Transverse colon (tissue), 4 donors: ENCODE measurements around the gene C5orf22. TPM values are rescaled to one million over a fixed set of nuclear protein-coding genes. Genes with fewer than 3 reads are reported as not detected.

Experiments used
- DNase-seq: peaks from one replicate; pipeline ENCODE4 v3.0.0-alpha.2; 2019
- H3K27ac ChIP-seq, 4 donors: fragments of 200-600 bp; sonication (generic); 2 replicates each; pipeline ENCODE4 v1.5.1; 2016 to 2018; ENCODE audit warnings: inconsistent platforms in 4 of 4
- H3K27me3 ChIP-seq: fragments of 200-600 bp; sonication (generic); 2 replicates; pipeline ENCODE4 v1.5.1; 2017; ENCODE audit warnings: inconsistent platforms
- H3K36me3 ChIP-seq, 4 donors: fragments of 200-600 bp; sonication (generic); 2 replicates each; pipeline ENCODE4 v1.5.1; 2017 to 2019; ENCODE audit warnings: inconsistent platforms in 4 of 4
- H3K4me1 ChIP-seq, 4 donors: fragments of 200-600 bp; sonication (generic); 2 replicates each; pipeline ENCODE4 v1.5.1; 2017 to 2020; ENCODE audit warnings: inconsistent platforms in 4 of 4
- H3K4me3 ChIP-seq, 4 donors: fragments of 200-600 bp; sonication (generic); 1 replicate in 1 of 4; 2 replicates in 3 of 4; pipeline versions ENCODE4 v1.5.1 to v1.6.1; 2017 to 2019; ENCODE audit warnings: inconsistent platforms in 4 of 4
- H3K9me3 ChIP-seq, 2 donors: fragments of 200-600 bp; sonication (generic); 2 replicates each; pipeline ENCODE4 v1.5.1; 2017 to 2019; ENCODE audit warnings: inconsistent platforms in 2 of 2
- EP300 ChIP-seq: sonication (generic); formaldehyde crosslinking; IDR thresholded peaks from one replicate; pipeline ENCODE4 v1.6.1; 2017; ENCODE audit warnings: antibody characterized with exemption, low read depth
- POLR2A ChIP-seq: fragments of 450-650 bp; IDR thresholded peaks from one replicate; pipeline ENCODE4 v1.6.1; 2016; ENCODE audit warnings: antibody characterized with exemption, mild to moderate bottlenecking, moderate library complexity
- POLR2AphosphoS5 ChIP-seq, 3 donors: sonication (generic); formaldehyde crosslinking; IDR thresholded peaks; one replicate each; pipeline ENCODE4 v1.6.1; 2016; ENCODE audit warnings: antibody characterized with exemption in 3 of 3
- WGBS, 2 donors: methylation state at CpG; one replicate each; pipeline ENCODE4 v1.1.5; 2018; ENCODE audit warnings: low coverage in 1 of 2; 5-methylcytosine and 5-hydroxymethylcytosine counted together
- in situ Hi-C, 4 donors: fragments of 200-750 bp; cut with MboI; loops; one replicate each; pipeline versions ENCODE4 v1.15.0 to v1.15.1; 2017; ENCODE audit warnings: low sequenced_read_pairs in 3 of 4, low pct_ligation_motif_present in 1 of 4, low pct_unique_long_range_greater_than_20kb in 1 of 4
- intact Hi-C: fragments of 100-400 bp; cut with DNase I; formaldehyde crosslinking; loops from one replicate; pipeline ENCODE4 v1.15.1; 2023; ENCODE audit warnings: low total_unique reads
- total RNA-seq, 4 donors: library from RNA; depleted of rRNA; stranded (reverse); fragments of >200 nt; gene quantifications; one replicate each; pipeline ENCODE4 v1.1.0, GENCODE V29; 2016
- TF ChIP-seq, protein P1 (sequence below), 5 experiments: fragments of 200-600 bp in 3 of 5; fragments of 450-650 bp in 2 of 5; sonication (generic) in 3 of 5; IDR thresholded peaks; 1 replicate in 2 of 5; 2 replicates in 3 of 5; pipeline ENCODE4 v1.5.1; 2016 to 2017; ENCODE audit warnings: antibody characterized with exemption in 5 of 5, inconsistent platforms in 3 of 5, mild to moderate bottlenecking in 2 of 5, moderate library complexity in 1 of 5

The C5orf22 gene
- total RNA-seq, 4 donors from 2014 or later: 8.8 to 26.9 (median 18.5) TPM

DNA sequence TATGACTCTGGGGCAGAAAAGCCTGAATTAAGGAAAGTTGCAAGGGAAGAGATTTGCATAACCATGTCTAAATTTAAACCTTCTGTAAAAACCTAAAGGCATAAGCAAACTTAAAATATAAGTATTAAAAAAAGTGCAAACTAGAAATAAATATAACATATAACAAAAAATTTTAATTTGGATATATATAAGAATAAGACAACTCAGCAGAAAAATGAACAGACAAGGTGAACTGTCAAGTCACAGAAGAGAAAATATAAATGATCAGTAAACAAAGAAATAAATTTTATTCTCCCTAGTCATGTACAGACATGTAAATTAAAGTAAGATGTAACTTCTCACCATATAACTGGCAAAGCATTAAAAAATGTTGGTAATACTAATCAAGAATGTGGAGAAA, 37.0 kb downstream of the C5orf22 start:
- Histone ChIP-seq H3K9me3 (no peaks in the 10 kb centered on the region), H3K36me3 (no peaks in the 10 kb centered on the region), H3K4me3 (no peak overlapping the region), H3K27ac (no peak overlapping the region), H3K27me3 (no peaks in the 10 kb centered on the region), H3K4me1 (no peaks in the 10 kb centered on the region)
- TF ChIP-seq POLR2AphosphoS5 (IDR thresholded peaks at IDR 0.05): no peak
- no peak for TF ChIP-seq POLR2A
- TF ChIP-seq EP300: no peak
- no peak for DNase-seq
- intact Hi-C loops (no loop called here), in situ Hi-C loops (no loop called here)

DNA sequence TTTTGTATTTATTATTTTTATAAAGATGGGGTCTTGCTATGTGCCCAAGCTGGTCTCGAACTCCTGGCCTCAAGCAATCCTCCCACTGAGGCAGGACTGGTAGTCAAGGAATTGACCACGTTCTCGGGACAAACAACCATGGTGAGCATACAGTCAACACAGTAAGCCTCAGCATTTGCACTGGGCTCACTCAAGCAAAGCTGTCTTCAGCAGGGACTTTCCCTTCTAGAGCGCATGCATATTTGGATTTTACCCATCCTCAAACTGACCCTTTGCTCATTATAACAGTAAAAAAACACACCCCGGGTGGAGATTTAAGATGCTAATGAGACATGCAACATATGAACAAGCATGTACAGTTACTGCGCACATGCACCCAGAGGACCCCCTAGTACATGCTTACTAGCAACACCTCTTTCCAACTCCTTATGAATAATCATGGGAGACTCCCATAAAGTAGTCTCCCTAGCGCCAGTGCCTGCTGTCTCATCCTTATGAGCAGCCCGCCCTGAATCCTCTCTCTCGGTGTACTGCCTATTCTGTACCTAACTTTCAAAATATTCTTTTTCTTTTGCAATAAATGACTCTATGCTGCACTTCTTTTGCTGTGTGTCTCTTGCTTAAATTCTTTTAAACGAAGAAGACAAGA, 41.5 kb downstream of the C5orf22 start:
- H3K4me1 ChIP-seq: no peaks in the 10 kb centered on the region
- in situ Hi-C loops: loop anchor here in 1 of 4 donors (10.0 kb wide), 1 partner anchor 231 kb away; no protein-coding TSS in a partner anchor
- H3K36me3 ChIP-seq: no peaks in the 10 kb centered on the region
- H3K27me3 ChIP-seq: no peaks in the 10 kb centered on the region
- WGBS, 2 donors: 71 to 81% methylated on average over 6 to 10 of the region's 10 CpGs
- H3K9me3 ChIP-seq: no peaks in the 10 kb centered on the region
- H3K27ac ChIP-seq: no peak overlapping the region
- H3K4me3 ChIP-seq: no peak overlapping the region
- intact Hi-C loops: loop anchor here (10.0 kb wide), 1 partner anchor 521 kb away; no protein-coding TSS in a partner anchor
- DNase-seq: no peak
- no peak for TF ChIP-seq POLR2AphosphoS5 (IDR thresholded peaks at IDR 0.05)
- TF ChIP-seq, protein P1, sequence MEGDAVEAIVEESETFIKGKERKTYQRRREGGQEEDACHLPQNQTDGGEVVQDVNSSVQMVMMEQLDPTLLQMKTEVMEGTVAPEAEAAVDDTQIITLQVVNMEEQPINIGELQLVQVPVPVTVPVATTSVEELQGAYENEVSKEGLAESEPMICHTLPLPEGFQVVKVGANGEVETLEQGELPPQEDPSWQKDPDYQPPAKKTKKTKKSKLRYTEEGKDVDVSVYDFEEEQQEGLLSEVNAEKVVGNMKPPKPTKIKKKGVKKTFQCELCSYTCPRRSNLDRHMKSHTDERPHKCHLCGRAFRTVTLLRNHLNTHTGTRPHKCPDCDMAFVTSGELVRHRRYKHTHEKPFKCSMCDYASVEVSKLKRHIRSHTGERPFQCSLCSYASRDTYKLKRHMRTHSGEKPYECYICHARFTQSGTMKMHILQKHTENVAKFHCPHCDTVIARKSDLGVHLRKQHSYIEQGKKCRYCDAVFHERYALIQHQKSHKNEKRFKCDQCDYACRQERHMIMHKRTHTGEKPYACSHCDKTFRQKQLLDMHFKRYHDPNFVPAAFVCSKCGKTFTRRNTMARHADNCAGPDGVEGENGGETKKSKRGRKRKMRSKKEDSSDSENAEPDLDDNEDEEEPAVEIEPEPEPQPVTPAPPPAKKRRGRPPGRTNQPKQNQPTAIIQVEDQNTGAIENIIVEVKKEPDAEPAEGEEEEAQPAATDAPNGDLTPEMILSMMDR (IDR thresholded peaks at IDR 0.05): no peak
- no peak for TF ChIP-seq EP300
- TF ChIP-seq POLR2A: no peak

DNA sequence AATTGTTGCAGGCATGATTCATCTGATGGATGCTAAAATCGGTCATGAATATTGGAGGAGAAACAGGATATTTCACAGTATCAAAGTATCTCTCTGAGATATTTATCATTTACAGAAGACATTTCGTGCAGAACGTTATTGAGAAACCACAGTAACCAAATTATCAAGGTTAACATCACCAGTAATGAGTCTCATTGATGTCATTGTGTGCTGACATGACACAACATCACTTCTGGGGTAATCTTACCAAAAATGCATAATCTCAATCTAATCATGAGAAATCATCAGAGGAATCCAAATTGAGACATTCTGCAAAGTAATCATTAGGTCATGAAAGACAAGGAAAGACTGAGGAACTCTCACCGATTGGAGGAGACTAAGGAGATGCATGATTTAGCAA, 42.7 kb downstream of the C5orf22 start:
- intact Hi-C loops (loop anchor here (10.0 kb wide), 1 partner anchor 520 kb away; no protein-coding TSS in a partner anchor), in situ Hi-C loops (loop anchor here (10.0 to 25.0 kb wide), 3 partner anchors 230 to 513 kb away; no protein-coding TSS in a partner anchor)
- 72 to 76% methylated on average over 4 of the region's 4 CpGs for WGBS, 2 donors
- TF ChIP-seq POLR2A (no peak), EP300 (no peak), POLR2AphosphoS5 (IDR thresholded peaks at IDR 0.05) (no peak)
- TF ChIP-seq, protein P1 (IDR thresholded peaks at IDR 0.05): no peak
- Histone ChIP-seq H3K27ac (no peak overlapping the region), H3K9me3 (no peaks in the 10 kb centered on the region), H3K27me3 (no peaks in the 10 kb centered on the region), H3K36me3 (no peaks in the 10 kb centered on the region), H3K4me1 (no peaks in the 10 kb centered on the region), H3K4me3 (no peak overlapping the region)
- DNase-seq: no peak

DNA sequence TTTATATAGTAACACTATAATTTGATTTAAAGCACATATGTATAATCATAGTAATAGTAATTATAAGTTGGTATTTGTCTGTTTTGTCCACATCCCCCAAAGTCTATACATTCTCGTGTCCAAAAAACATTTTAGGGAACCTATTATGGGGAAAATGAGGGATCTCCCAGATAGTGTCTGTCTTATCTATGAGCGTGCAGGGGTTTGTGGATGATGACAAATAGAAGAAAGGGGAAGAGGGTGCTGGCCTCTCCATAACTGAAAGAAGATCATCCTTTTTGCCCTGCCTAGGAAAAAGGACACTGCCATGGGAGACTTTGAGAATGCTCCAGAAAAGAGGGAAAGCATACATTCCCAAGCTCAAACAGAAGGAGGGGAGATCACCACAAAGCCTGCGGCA, 45.3 kb downstream of the C5orf22 start:
- Histone ChIP-seq H3K4me1 (no peaks in the 10 kb centered on the region), H3K27ac (no peak overlapping the region), H3K9me3 (no peaks in the 10 kb centered on the region), H3K36me3 (no peaks in the 10 kb centered on the region), H3K4me3 (no peak overlapping the region), H3K27me3 (peaks cover 9% of the 10 kb centered on the region)
- TF ChIP-seq POLR2AphosphoS5 (IDR thresholded peaks at IDR 0.05) (no peak), POLR2A (no peak), EP300 (no peak)
- TF ChIP-seq, protein P1 (IDR thresholded peaks at IDR 0.05): no peak
- in situ Hi-C loops (loop anchor here (10.0 to 25.0 kb wide), 3 partner anchors 227 to 510 kb away; no protein-coding TSS in a partner anchor), intact Hi-C loops (loop anchor here (10.0 kb wide), 1 partner anchor 517 kb away; no protein-coding TSS in a partner anchor)
- no peak for DNase-seq
- WGBS, 2 donors: 85 to 88% methylated on average over 3 of the region's 3 CpGs
